Neuron (in vitro differentiated cells): ENCODE data around the gene CHMP2A.

Source experiments
- H2AFZ ChIP-seq: one replicate; pipeline ENCODE4 v1.6.1; 2013; ENCODE audit warnings: low read depth, mild to moderate bottlenecking, inconsistent platforms, low read length, moderate library complexity
- H3K27me3 ChIP-seq: one replicate; pipeline ENCODE4 v1.6.1; 2013; ENCODE audit warnings: low read length; ENCODE audit not compliant: insufficient read depth
- H3K36me3 ChIP-seq: one replicate; pipeline ENCODE4 v1.6.1; 2013; ENCODE audit warnings: low read length; ENCODE audit not compliant: insufficient read depth
- H3K4me1 ChIP-seq: one replicate; pipeline ENCODE4 v1.6.1; 2013; ENCODE audit warnings: low read length; ENCODE audit not compliant: insufficient read depth
- H3K4me3 ChIP-seq: 2 replicates; pipeline ENCODE4 v1.5.1; 2013; ENCODE audit warnings: mild to moderate bottlenecking, low read length, moderate library complexity
- H3K9me3 ChIP-seq: one replicate; pipeline ENCODE4 v1.6.1; 2013; ENCODE audit warnings: low read length

Gene CHMP2A

GRCh38 chr19:58562122-58563033 lies 7.5 kb upstream of the CHMP2A start:
- Histone ChIP-seq H3K4me3 (no peak overlapping the region), H3K9me3 (no peaks in the 10 kb centered on the region), H3K27me3 (no peaks in the 10 kb centered on the region), H2AFZ (no peak overlapping the region), H3K36me3 (peaks cover 14% of the 10 kb centered on the region), H3K4me1 (peaks cover 11% of the 10 kb centered on the region)

- Histone ChIP-seq H3K36me3 (peaks cover 18% of the 10 kb centered on the region), H3K4me1 (peaks cover 19% of the 10 kb centered on the region), H3K27me3 (no peaks in the 10 kb centered on the region), H3K9me3 (no peaks in the 10 kb centered on the region), H2AFZ (no peak overlapping the region), H3K4me3 (no peak overlapping the region)
Observed at GRCh38 chr19:58561373-58562121, 6.6 kb upstream of the CHMP2A start.

- no peak overlapping the region for H3K4me3 ChIP-seq
- H2AFZ ChIP-seq: no peak overlapping the region
- peaks cover 24% of the 10 kb centered on the region for H3K36me3 ChIP-seq
- H3K4me1 ChIP-seq: peaks cover 24% of the 10 kb centered on the region
- no peaks in the 10 kb centered on the region for H3K27me3 ChIP-seq
- no peaks in the 10 kb centered on the region for H3K9me3 ChIP-seq
Observed at GRCh38 chr19:58560921-58561320, 6.0 kb upstream of the CHMP2A start.

GRCh38 chr19:58560007-58560887 lies 5.3 kb upstream of the CHMP2A start:
- peaks cover 28% of the 10 kb centered on the region for H3K36me3 ChIP-seq
- peaks cover 28% of the 10 kb centered on the region for H3K4me1 ChIP-seq
- no peaks in the 10 kb centered on the region for H3K9me3 ChIP-seq

GRCh38 chr19:58559275-58560006 lies 4.5 kb upstream of the CHMP2A start:
- Histone ChIP-seq H3K4me1 (peaks cover 31% of the 10 kb centered on the region), H3K27me3 (no peaks in the 10 kb centered on the region), H3K9me3 (no peaks in the 10 kb centered on the region), H3K4me3 (peak overlapping the region; percentile 87), H3K36me3 (peaks cover 28% of the 10 kb centered on the region), H2AFZ (no peak overlapping the region)

More at GRCh38 chr19:58560007-58560887, 5.3 kb upstream of the CHMP2A start:
- Histone ChIP-seq H3K27me3 (no peaks in the 10 kb centered on the region), H3K4me3 (peak overlapping the region; percentile 87), H2AFZ (no peak overlapping the region)

GRCh38 chr19:58558623-58559274 lies 3.8 kb upstream of the CHMP2A start:
- H3K9me3 ChIP-seq: no peaks in the 10 kb centered on the region
- peaks cover 28% of the 10 kb centered on the region for H3K36me3 ChIP-seq
- peak overlapping the region; percentile 30 for H2AFZ ChIP-seq

GRCh38 chr19:58558066-58558622 lies 3.2 kb upstream of the CHMP2A start, which contains the start of gene UBE2M:
TSS of gene UBE2M (minus strand) at chr19:58558611. CDS start at chr19:58558381, 230 bp downstream.
- H2AFZ ChIP-seq: peak within 1 kb of the TSS; percentile 30
- peaks cover 28% of the 10 kb centered on the region for H3K36me3 ChIP-seq
- no peaks in the 10 kb centered on the region for H3K27me3 ChIP-seq
- peaks cover 42% of the 10 kb centered on the region for H3K4me1 ChIP-seq
- peak within 1 kb of the TSS; percentile 87 for H3K4me3 ChIP-seq
- no peaks in the 10 kb centered on the region for H3K9me3 ChIP-seq

More at GRCh38 chr19:58558623-58559274, 3.8 kb upstream of the CHMP2A start:
- H3K27me3 ChIP-seq: no peaks in the 10 kb centered on the region
- peak overlapping the region; percentile 87 for H3K4me3 ChIP-seq
- H3K4me1 ChIP-seq: peaks cover 37% of the 10 kb centered on the region

GRCh38 chr19:58557221-58558065 lies 2.5 kb upstream of the CHMP2A start:
- no peaks in the 10 kb centered on the region for H3K9me3 ChIP-seq
- H2AFZ ChIP-seq: no peak overlapping the region
- no peaks in the 10 kb centered on the region for H3K27me3 ChIP-seq
- H3K36me3 ChIP-seq: peaks cover 34% of the 10 kb centered on the region
- peak overlapping the region; percentile 87 for H3K4me3 ChIP-seq
- peaks cover 42% of the 10 kb centered on the region for H3K4me1 ChIP-seq

GRCh38 chr19:58556622-58557220 lies 1.8 kb upstream of the CHMP2A start:
- Histone ChIP-seq H3K27me3 (no peaks in the 10 kb centered on the region), H3K36me3 (peaks cover 34% of the 10 kb centered on the region), H2AFZ (no peak overlapping the region), H3K4me1 (peaks cover 42% of the 10 kb centered on the region), H3K4me3 (peak overlapping the region; percentile 87), H3K9me3 (no peaks in the 10 kb centered on the region)

- no peak overlapping the region for H3K4me3 ChIP-seq
- peaks cover 42% of the 10 kb centered on the region for H3K4me1 ChIP-seq
- H3K9me3 ChIP-seq: no peaks in the 10 kb centered on the region
- no peak overlapping the region for H2AFZ ChIP-seq
- peaks cover 38% of the 10 kb centered on the region for H3K36me3 ChIP-seq
- H3K27me3 ChIP-seq: no peaks in the 10 kb centered on the region
Observed at GRCh38 chr19:58555920-58556621, 1.2 kb upstream of the CHMP2A start.
